GM12872 (cell line): Measurements from ENCODE around the gene CD69.

ENCODE experiments used
- TF ChIP-seq, protein P1 (sequence below): IDR thresholded peaks from 3 replicates; pipeline ENCODE4 v1.5.1; 2011; ENCODE audit warnings: low read depth, mild to moderate bottlenecking, low read length, moderate library complexity; ENCODE audit not compliant: insufficient read depth

CD69 gene

DNA sequence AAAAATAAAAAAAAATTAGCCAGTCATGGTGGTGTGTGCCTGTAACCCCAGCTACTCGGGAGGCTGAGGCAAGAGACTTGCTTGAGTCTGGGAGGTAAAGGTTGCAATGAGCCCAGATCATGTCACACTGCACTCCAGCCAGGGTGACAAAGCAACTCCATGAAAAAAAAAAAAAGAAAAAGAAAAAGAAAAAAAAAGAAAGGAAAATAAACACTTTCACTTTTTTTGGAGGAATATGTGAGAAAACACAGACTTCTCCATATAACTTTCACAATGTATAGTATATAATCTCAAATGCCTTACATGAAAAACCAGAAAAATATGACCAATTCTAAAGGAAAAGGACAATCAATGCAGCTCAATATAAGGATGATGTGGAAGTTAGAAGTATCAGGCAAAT lies 36.7 kb downstream of the CD69 start:
- TF ChIP-seq, protein P1, sequence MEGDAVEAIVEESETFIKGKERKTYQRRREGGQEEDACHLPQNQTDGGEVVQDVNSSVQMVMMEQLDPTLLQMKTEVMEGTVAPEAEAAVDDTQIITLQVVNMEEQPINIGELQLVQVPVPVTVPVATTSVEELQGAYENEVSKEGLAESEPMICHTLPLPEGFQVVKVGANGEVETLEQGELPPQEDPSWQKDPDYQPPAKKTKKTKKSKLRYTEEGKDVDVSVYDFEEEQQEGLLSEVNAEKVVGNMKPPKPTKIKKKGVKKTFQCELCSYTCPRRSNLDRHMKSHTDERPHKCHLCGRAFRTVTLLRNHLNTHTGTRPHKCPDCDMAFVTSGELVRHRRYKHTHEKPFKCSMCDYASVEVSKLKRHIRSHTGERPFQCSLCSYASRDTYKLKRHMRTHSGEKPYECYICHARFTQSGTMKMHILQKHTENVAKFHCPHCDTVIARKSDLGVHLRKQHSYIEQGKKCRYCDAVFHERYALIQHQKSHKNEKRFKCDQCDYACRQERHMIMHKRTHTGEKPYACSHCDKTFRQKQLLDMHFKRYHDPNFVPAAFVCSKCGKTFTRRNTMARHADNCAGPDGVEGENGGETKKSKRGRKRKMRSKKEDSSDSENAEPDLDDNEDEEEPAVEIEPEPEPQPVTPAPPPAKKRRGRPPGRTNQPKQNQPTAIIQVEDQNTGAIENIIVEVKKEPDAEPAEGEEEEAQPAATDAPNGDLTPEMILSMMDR: no peak

DNA sequence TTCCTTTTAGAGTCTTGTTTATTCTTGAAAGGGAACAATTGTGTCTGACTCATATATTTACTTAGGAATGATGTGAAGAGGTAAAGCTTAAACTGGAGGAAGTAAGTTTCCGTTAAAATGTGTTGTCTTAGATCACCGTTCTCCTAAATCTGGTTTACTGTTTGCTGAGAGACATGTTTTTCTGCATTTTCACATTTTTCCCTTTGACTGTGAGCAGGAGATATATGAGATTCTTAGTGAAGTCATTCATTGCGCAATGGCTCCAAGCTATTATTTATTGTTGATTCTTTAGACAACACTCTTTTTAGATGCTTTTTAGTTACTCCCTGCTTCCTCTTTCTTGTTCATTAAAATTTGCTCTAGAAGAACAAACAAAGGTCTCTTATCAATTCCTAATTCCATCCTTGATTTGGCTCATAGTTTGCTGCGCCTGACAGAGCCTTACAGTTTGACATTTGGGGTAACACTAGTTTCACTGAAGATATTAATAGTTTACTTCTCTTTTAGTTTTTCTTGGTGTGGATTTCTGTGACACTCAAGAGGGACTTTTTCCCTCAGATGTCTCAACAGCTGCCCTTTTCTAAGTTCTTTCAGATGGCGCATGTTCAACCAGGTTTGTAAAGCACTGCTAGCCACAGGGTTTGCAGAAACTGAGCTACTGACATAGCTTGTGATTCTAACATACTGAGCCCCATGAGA lies 39.2 kb downstream of the CD69 start:
- TF ChIP-seq, protein P1: no peak

DNA sequence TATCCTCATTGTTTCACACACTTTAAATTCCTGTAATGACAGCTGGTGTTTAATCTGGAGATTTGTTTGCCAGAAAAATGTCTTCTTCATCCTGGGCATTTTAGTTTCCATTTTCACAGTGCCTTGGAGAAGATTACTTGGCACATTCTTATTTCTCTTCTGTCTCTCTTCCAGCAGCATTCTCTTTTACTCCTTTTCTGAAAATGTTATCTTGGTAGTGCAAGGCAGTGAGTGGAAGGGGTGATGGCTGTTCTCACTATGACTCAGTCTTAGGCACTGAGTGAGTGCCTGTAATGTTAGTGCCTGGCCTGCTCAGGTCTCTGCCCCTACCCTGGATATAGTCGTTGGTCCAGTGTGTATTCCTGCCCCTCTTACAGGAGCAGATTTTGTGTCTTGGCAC lies 40.9 kb downstream of the CD69 start:
- TF ChIP-seq, protein P1: no peak

DNA sequence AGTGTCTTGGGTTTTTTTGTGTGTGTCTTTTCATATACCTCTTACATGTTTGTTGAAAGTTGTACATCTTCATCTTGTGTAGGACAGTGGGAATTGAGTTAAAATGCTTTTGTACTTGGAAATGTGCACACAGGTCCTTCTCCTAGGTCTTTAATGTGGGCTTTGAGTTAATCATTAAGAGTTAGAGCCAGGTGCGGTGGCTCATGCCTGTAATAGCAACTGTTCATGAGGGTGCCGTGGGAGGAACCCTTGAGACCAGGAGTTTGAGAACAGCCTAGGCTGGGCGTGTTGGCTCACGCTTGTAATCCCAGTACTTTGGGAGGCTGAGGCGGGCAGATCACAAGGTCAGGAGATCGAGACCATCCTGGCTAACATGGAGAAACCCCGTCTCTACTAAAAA lies 41.7 kb downstream of the CD69 start:
- TF ChIP-seq, protein P1: no peak

DNA sequence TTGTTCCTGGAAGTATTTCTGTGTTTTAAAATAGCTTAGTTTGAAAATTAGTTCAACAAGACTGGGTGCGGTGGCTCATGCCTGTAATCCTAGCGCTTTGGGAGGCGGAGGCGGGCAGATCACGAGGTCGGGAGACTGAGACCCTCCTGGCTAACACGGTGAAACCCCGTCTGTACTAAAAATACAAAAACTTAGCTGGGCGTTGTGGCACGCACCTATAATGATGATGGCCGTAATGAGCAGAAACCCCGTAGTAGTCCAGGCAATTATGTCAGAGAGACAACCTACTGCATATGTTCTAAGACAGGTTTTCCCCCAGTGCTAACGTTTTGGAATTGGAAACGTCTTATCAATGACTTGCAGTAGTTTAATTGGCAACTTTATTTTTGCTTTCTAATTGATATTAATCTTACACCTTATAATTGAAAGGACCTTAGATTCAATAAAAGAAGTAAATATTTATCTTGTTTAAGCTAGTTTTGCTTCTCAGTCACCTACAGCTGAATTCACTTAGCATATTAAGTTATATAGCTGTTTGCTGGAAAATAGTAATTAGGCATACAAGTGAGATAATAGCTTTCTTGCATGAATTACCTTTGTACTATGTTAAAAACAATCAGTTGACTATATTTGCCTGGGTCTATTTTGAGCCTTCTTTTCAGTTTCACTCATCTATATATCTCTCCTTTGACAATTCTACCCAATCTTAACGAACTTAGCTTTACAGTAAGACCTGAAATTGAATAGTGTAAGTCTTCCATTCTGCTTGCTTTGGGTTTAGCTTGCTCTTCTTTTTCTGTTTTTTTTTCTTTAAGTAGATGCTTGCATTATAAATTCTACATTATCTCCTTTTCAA lies 43.4 kb downstream of the CD69 start:
- TF ChIP-seq, protein P1: no peak

DNA sequence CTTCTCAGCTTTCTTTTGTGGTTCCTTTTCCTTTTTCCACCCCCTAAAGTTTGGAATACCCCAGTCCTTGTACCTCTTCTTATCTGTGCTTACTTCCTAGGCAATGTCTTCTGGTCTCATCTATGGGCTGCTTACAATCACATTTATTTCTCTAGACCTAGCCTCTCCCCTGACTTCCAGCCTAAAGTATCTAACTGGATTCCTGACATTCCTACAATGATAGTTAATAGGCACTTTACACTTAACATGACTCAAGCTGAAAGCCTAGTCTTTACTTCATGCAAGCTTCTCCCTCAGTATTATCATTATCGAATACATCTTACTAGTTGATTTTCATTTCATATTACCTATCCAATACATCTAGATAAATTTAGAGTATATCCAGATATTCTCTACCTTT lies 49.0 kb downstream of the CD69 start:
- TF ChIP-seq, protein P1: no peak

DNA sequence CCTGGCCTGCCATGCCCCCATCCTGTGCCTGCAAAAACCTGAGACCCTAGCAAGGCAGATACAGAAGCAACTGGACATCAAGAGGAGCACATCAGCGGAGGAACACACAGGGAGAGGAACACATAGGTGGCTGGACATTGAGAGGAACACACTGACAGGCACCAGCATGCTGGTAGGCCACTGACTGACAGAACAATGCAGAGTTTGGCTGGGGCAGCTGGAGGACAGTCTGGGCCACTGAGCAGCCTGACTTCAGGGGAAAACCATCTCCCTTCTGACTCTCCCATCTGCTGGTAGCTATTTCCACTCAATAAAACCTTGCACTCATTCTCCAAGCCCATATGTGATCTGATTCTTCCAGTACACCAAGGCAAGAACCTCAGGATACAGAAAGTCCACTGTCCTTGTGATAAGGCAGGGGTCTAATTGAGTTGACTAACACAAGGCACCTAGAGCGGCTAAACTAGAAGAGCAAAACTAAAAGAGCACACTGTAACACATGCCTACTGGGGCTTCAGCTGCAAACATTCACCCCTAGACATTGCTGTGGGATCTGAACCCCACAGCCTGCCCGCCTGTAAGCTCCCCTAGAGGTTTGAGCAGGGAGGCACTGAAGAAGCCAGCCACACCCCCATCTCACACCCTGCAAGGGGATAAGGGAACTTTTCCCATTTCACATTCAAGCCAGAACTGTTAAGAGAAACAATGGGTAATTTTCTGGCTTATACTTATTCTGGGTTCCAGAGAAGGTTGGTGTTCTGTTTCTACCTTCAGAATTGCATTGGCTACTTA lies 49.9 kb downstream of the CD69 start:
- TF ChIP-seq, protein P1: no peak
